Measurements from ENCODE around the gene CEMIP2.

The CEMIP2 gene

DNA sequence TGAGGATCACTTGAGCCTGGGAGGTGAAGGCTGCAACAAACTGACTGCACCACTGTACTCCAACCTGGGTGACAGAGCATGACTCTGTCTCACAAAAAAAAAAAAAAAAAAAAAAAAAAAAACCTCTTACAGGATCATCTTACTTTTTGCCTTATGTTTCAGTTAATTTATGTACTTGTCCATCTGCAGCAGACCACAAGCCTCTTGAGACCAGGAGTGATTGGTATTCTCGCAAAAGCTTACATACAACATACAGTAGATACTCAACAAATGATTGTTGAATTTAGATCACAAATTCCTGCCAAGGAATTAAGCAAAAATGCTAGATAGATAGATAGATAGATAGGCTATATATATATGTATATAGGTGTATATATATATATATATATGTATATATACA lies 12.4 kb downstream of the CEMIP2 start:
- H3K27ac ChIP-seq = no peak overlapping the region
- TF ChIP-seq, protein P1, sequence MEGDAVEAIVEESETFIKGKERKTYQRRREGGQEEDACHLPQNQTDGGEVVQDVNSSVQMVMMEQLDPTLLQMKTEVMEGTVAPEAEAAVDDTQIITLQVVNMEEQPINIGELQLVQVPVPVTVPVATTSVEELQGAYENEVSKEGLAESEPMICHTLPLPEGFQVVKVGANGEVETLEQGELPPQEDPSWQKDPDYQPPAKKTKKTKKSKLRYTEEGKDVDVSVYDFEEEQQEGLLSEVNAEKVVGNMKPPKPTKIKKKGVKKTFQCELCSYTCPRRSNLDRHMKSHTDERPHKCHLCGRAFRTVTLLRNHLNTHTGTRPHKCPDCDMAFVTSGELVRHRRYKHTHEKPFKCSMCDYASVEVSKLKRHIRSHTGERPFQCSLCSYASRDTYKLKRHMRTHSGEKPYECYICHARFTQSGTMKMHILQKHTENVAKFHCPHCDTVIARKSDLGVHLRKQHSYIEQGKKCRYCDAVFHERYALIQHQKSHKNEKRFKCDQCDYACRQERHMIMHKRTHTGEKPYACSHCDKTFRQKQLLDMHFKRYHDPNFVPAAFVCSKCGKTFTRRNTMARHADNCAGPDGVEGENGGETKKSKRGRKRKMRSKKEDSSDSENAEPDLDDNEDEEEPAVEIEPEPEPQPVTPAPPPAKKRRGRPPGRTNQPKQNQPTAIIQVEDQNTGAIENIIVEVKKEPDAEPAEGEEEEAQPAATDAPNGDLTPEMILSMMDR (conservative IDR thresholded peaks at IDR 0.05) = no peak

DNA sequence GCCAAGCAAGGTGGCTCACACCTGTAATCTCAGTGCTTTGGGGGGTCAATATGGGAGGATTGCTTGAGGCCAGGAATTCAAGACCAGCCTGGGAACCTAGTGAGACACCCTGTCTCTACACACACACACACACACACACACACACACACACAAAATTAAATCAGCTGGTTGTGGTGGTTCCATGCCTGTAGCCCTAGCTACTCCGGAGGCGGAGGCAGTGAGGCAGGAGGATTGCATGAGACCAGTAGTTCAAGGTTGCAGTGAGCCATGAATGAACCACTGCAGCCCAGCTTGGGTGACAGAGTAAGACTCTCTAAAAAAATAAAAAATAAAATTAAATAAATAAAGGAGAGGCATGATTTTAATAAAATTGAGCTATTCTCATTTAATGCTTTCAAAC lies 13.1 kb downstream of the CEMIP2 start:
- TF ChIP-seq, protein P1 (conservative IDR thresholded peaks at IDR 0.05) = no peak
- H3K27ac ChIP-seq = no peak overlapping the region

DNA sequence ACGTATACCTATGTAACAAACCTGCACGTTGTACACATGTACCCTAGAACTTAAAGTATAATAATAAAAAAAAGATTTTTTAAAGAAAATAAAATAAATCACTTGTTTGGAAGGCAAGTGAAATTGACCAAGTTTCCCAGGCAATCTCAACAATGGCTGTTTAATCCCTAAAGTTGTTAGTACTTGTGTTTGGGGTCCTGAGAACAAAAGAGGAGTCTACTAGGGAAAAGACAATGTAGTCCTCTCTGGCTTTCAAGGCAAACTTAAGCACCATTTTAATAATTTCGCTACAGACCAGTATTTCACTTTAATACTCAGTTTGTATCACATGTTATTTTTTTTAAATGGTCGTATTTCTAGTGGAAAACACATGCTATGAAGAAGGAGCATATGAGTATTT lies 14.2 kb downstream of the CEMIP2 start:
- H3K27ac ChIP-seq = no peak overlapping the region
- TF ChIP-seq, protein P1 (conservative IDR thresholded peaks at IDR 0.05) = no peak

DNA sequence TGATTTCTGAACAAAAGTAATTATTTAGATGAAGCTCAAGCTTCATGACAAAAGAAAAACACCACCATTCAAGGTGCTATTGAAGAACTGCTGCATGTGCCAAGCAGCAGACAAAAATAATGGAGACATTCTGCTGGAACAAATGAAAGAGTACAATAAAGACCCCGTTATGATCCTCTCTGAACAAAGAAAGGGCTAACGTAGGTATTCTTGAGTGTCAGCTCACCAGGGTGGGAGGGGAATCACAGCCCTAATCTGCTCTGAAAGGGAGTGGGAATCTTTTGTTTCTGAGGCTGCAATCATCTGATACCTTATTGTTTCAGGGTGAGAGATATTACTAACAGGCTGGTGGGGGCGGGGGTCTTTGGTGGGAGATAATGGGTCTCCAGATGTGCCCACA lies 15.4 kb downstream of the CEMIP2 start:
- H3K27ac ChIP-seq = no peak overlapping the region
- TF ChIP-seq, protein P1 (conservative IDR thresholded peaks at IDR 0.05) = no peak

DNA sequence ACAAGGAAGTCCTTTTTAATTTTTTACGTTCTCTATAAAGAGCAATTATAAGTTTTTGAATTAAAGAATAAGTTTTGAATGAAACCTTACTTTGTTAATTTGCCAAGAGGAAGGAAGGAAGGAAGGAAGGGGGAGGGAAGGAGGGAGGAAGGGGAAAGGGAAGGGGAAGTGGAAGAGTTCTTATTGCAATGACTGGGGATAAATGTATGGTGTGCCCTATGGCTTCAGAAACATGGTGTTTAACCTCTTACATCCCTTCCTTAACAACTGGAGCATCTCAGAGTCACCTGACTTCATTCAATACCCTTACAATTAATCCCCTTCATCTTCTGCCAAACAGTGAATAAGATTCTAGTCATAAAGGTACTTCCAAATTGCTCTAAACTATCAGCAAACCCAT lies 16.0 kb downstream of the CEMIP2 start:
- H3K27ac ChIP-seq = no peak overlapping the region
- TF ChIP-seq, protein P1 (conservative IDR thresholded peaks at IDR 0.05) = no peak

DNA sequence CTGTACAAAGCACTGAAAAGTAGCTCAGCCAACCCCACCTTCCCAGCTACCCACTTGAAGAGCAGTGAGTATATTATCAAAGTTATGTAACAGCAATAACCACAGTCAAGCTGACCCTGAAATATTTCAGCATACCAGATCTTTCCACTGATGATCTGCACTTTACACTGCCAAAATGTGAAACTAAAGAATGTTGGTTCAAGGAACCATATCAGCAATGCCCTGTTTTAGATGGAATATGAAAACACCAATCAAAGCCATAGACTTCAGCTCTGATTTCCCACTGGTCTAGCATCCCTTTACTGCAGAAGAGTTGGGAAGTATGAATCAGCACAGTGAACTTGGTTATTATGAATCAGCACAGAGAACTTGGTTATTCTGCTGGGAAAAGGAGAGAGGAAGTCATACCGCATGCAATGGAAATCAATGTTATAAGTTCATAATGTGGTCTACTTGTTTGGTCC lies 20.0 kb downstream of the CEMIP2 start:
- H3K27ac ChIP-seq = no peak overlapping the region
- TF ChIP-seq, protein P1 (conservative IDR thresholded peaks at IDR 0.05) = no peak

DNA sequence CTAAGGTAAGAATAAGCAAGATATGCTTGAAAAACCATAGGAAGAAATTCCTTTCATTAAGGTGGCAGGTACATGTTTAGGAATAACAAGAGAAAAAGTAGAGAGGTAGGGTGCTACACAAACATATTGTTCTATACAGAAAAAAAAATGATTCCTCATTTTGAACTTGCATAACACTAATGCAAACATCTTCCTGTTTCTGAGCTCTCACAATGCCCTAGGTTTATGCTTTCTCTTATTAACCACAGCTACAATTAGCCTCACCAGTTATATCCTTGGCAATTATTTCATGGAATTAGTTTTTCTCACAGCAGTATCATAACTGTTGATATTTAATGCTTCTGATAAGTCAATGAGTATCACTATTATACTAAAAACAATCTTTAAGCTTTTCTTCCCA lies 20.7 kb downstream of the CEMIP2 start:
- no peak overlapping the region for H3K27ac ChIP-seq
- TF ChIP-seq, protein P1 (conservative IDR thresholded peaks at IDR 0.05) = no peak

DNA sequence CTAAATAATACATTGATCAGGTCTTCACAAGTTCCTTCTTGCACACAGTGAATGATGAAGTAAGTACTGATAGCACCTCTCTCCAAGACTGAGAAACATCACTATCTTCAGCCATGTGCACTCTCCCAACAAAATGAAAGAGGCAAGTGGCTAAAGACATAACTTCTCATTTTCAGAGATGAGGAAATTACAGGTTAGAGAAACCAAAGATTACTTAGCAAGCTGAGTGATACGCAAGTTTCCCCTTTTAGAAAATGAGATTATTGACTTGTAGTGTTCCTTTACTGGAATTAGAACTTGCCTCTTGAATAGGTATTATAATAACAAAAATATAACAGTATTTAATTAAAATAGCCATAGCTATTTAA lies 21.6 kb downstream of the CEMIP2 start:
- TF ChIP-seq, protein P1 (conservative IDR thresholded peaks at IDR 0.05) = no peak
- no peak overlapping the region for H3K27ac ChIP-seq

All from VCaP (cell line).